GM11168 (cell line): ENCODE measurements around the gene TSC22D4.

Experiments used
- in situ Hi-C: fragments of 300-500 bp; cut with MboI; formaldehyde crosslinking; loops from one replicate; pipeline ENCODE4 v1.12.0; 2022; ENCODE audit warnings: low sequenced_read_pairs; ENCODE audit not compliant: unreplicated experiment

TSC22D4 gene

GRCh38 chr7:100493476-100494264 is 14.7 kb upstream of the TSC22D4 start:
- in situ Hi-C loops, result no loop called here

DNA sequence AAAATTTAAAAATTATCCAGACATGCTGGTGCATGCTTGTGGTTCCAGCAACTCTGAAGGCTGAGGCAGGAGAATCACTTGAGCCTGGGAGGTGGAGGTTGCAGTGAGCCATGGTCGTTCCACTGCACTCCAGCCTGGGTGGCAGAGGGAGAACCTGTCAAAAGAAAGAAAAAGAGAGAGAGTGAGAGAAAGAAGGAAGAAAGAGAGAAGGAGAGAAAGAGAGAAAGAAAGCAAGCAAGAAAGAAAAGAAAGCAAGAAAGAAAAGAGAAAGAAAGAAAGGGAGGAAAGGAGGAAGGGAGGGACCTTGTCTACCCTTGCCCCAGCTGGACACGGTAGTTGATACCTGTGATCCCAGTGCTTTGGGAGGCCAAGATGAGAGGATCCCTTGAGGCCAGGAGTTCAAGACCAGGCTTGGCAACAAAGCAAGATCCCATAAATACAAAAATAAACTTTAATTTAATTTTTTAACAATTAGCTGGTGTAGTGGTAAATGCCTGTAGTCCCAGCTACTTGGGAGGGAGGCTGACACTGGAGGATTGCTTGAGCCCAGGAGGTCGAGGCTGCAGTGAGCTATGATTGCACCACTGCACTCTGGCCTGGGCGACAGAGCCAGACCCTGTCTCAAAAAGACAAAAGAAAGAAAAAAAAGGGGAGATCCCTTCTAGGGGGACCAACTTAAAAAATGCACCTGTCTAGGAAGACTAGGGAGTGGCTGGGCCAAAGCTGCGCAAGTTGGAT is 13.9 kb upstream of the TSC22D4 start:
- in situ Hi-C loops, result no loop called here

DNA sequence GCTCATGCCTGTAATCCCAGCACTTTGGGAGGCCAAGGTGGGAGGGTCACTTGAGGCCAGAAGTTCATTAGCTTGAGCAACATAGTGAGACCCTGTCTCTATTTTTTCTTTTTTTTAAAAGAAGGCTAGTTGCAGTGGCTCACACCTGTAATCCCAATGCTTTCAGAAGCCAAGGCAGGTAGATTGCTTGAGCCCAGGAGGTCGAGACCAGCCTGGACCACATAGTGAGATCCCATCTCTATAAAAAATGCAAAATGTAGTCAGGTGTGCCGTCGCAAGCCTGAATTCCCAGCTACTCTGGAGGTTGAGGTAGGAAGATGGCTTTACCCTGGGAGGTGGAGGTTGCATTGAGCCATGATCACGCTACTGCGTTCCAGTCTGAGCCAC is 12.2 kb upstream of the TSC22D4 start:
- in situ Hi-C loops, result no loop called here

GRCh38 chr7:100490483-100491191 is 11.6 kb upstream of the TSC22D4 start:
- in situ Hi-C loops, result no loop called here

DNA sequence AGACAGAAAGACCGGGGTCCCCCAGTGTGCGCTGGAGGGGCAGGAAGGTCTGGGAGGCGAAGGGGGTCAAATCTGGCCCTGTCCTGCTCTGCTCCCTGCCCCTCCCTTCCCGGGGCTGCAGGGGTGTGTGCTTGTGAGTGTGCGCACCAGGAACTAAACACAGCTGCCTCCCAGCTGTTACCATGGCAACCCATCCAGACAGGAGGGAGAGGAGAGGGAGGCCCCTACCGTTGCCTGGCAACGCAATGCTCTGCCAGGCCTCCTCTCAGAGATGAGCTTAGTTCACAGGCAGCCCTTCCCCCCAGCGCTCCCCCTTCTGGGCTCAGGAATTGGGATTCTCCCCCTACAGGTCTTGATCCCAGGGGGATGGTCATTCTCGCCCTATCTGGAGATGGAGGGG is 10.8 kb upstream of the TSC22D4 start:
- in situ Hi-C loops, result loop anchor here (10.0 kb wide), 1 partner anchor 225 kb away; no protein-coding TSS in a partner anchor

DNA sequence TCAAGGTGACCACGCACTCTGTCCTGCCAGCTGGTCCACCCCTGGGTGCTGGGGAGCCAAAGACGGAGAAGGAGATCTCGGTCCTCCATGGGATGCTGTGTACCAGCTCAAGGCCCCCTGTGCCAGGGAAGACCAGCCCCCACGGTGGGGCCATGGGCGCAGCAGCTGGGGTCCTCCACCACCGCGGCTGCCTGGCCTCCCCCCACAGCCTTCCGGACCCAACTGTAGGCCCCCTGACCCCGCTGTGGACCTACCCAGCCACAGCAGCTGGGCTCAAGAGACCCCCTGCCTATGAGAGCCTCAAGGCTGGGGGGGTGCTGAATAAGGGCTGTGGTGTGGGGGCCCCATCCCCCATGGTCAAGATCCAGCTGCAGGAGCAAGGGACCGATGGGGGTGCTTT is 10.1 kb upstream of the TSC22D4 start:
- in situ Hi-C loops, result loop anchor here (10.0 kb wide), 1 partner anchor 226 kb away; no protein-coding TSS in a partner anchor

GRCh38 chr7:100488333-100489095 is 9.5 kb upstream of the TSC22D4 start:
- in situ Hi-C loops, result loop anchor here (10.0 kb wide), 1 partner anchor 226 kb away; no protein-coding TSS in a partner anchor

- in situ Hi-C loops, result loop anchor here (10.0 kb wide), 1 partner anchor 228 kb away; no protein-coding TSS in a partner anchor
Measured at GRCh38 chr7:100486753-100487446, 7.9 kb upstream of the TSC22D4 start.

DNA sequence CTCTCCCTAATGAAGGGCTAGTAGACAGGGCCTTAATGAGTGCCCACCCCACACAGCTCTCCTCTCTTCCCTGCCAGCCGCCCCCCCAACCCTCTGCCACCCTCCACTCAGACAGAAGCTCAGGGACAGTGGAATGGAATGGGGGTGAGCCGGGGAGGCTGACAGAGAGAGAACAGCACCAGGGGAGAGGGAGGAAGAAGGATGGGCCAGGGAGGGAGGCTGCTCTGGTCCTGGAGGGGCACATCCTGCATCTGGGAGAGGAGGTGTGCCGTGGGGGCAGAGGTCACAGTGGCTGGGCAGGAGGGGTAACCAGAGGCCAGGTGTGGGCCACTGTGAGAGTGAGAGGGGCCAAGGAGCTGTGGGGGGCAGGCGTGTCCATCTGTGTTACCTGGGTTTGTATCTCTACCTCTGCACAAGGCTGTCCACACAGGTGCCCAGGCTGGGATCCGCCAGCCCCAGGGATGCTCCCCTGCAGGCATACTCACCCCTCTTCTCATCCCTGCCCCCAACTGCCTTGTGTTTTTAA is 7.2 kb upstream of the TSC22D4 start:
- in situ Hi-C loops, result loop anchor here (10.0 kb wide), 1 partner anchor 229 kb away; no protein-coding TSS in a partner anchor

DNA sequence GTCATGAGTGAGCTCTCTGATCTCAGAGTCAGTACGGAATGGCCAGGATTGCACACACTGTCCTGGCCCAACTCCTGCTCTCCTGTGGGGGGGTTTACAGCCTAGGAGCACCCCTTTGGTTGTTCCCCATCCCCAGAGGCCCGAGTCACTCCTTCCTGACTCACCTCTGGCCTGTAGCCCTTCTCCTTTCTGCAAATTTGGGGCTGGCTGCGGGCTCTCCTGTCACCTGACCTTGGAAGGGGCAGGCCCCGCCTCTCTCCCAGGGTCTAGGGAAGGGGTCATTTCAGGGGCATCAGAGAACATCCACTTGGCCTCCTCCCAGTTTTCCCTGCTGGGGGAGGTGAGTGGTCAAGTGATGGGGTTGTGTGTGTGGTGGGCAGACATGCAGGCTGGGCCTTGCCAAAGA is 6.5 kb upstream of the TSC22D4 start:
- in situ Hi-C loops, result loop anchor here (10.0 kb wide), 1 partner anchor 229 kb away; no protein-coding TSS in a partner anchor

DNA sequence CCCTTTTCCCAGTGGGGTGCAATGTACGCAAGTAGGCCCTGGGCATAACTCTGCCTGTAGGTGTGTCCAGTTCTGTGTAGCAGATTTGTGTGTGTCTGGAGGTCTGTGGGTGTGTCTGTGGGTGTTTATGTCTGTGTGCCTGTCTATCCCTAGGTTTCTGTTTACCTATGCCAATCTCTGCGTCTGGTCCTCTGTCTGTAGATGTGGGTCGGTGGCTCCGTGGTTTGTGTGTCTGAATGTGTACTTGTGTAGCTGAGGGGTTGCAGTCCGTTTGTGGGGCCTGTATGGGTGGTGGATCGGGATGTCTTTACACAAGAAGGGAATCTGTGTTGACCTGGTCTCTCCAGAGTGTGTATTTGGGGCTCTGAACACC is 5.6 kb upstream of the TSC22D4 start:
- in situ Hi-C loops, result loop anchor here (5.0 to 10.0 kb wide), 2 partner anchors 78 to 230 kb away; no protein-coding TSS in a partner anchor

GRCh38 chr7:100483722-100484672 is 5.0 kb upstream of the TSC22D4 start, which contains the start of gene NYAP1:
Gene NYAP1 (plus strand): TSS chr7:100483927. CDS start chr7:100485312, 1,385 bp downstream.
- in situ Hi-C loops, result loop anchor here (5.0 to 10.0 kb wide), 2 partner anchors 78 to 231 kb away; no protein-coding TSS in a partner anchor

- in situ Hi-C loops, result loop anchor here (5.0 to 10.0 kb wide), 2 partner anchors 79 to 232 kb away; no protein-coding TSS in a partner anchor
Measured at GRCh38 chr7:100483090-100483721, 4.2 kb upstream of the TSC22D4 start.

- in situ Hi-C loops, result loop anchor here (5.0 to 10.0 kb wide), 2 partner anchors 80 to 232 kb away; no protein-coding TSS in a partner anchor
Measured at GRCh38 chr7:100482728-100483089, 3.7 kb upstream of the TSC22D4 start.

DNA sequence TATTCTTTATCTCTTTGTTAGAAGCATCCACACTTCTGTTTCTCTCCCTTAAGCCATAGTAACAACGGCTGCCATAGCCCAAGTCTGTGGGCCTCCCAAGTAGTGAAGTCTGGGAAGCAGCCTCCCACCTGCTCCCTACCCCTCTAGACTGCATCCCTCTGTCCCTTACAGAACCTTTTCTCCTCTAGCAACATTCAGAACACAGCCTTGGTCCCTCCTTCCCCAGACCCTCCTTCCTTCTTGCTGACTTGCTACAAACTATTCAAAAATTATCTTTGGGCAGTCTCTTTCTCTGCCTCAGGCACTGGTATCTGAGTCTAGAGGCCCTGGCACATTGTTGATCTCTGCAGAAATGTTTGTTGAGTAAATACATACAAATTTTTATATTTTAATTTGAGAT is 2.5 kb upstream of the TSC22D4 start:
- in situ Hi-C loops, result loop anchor here (5.0 to 10.0 kb wide), 2 partner anchors 81 to 233 kb away; no protein-coding TSS in a partner anchor

DNA sequence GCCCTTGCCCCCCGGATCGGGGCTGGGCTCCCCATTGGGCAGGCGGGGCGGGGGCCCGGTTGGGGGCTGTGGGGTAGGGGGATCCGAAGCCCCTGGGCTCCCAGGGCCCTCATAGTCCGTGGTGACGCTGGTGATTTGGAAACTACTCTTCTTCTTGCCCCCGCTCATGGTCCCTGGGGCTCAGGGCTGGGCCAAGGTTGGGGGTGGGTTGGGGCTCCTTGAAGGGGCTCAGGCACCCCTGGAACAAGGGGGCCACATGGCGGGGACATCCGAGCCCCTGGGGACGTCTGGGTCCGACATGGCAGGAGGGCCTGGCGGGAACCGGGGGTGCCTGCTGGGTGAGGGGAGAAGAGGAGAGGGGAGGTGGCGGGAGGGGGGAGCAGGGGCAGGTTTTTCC is 1.1 kb downstream of the TSC22D4 start:
- in situ Hi-C loops, result no loop called here
